Activated CD4-positive, alpha-beta T cell treated with anti-CD3 and anti-CD28 coated beads for 36 hours (primary cell): ENCODE results near the gene CLCN5. TPM values are rescaled to one million over a fixed set of nuclear protein-coding genes. Genes with fewer than 3 reads are reported as not detected.
A peak's percentile ranks its signal among the peaks of the same experiment; 100 is the strongest.

Source experiments
- ATAC-seq: fragments of 200-7000 bp; cut with Tn5 transposase; one replicate; pipeline ENCODE4 v1.10.0; 2021; ENCODE audit warnings: mild to moderate bottlenecking, moderate library complexity
- CTCF ChIA-PET: fragments of 350-600 bp; sonication (Branson Sonifier 250); formaldehyde crosslinking; loops from one replicate; lab custom pipeline; 2021; ENCODE audit warnings: antibody characterized with exemption; lab: Charles Lee
- POLR2A ChIA-PET: fragments of 350-600 bp; sonication (Branson Sonifier 250); formaldehyde crosslinking; loops from one replicate; lab custom pipeline; 2021; ENCODE audit warnings: antibody characterized with exemption, inconsistent platforms; lab: Charles Lee
- DNase-seq: peaks from one replicate; pipeline ENCODE4 v3.0.0-alpha.2; 2020
- H3K27ac Mint-ChIP-seq: one replicate; pipeline ENCODE4 v1.8.0; 2021; ENCODE audit warnings: mixed read lengths
- H3K27me3 Mint-ChIP-seq: one replicate; pipeline ENCODE4 v1.8.0; 2021; ENCODE audit warnings: mixed read lengths
- H3K36me3 Mint-ChIP-seq: one replicate; pipeline ENCODE4 v1.8.0; 2021; ENCODE audit warnings: low read depth, mixed read lengths
- H3K4me1 Mint-ChIP-seq: one replicate; pipeline ENCODE4 v1.8.0; 2021; ENCODE audit warnings: mixed read lengths
- H3K4me3 Mint-ChIP-seq: one replicate; pipeline ENCODE4 v1.8.0; 2021; ENCODE audit warnings: mild to moderate bottlenecking, moderate library complexity, mixed read lengths
- H3K9me3 Mint-ChIP-seq: one replicate; pipeline ENCODE4 v1.8.0; 2021; ENCODE audit warnings: low read depth, mixed read lengths
- intact Hi-C, 2 experiments: fragments of 100-400 bp; cut with DNase I in 1 of 2; cut with micrococcal nuclease in 1 of 2; formaldehyde crosslinking; loops; one replicate each; pipeline versions ENCODE4 v1.14.2 to v1.15.1; 2022 to 2024; cut with DNase I, micrococcal nuclease
- total RNA-seq, 2 experiments: library from RNA; stranded (reverse); gene quantifications; one replicate each; pipeline ENCODE4 v1.2.3, GENCODE V29; 2021

CLCN5 gene
- total RNA-seq, 2 experiments from 2014 or later, result 2.6 to 3.2 TPM

DNA sequence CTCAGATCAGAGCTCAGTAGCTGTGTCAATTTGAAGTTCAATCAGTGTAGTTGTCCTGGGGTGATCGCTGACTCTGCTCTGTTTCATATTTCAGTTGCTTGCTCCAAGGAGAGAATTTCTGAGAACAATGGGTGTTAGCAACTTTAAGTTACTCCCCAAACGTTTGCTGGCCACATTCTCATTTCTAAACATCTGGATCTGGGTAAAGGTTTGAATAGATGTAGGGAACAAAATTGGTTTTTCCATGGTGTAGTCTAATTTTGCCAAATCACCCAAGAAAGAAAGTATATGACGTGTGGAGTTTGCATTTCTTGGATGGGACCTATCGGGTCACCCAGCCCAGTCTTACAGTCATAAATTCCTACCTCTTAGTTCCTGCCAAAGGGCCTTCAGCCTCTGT is 174.7 kb downstream of the CLCN5 start:
- no peak overlapping the region for H3K27ac Mint-ChIP-seq
- H3K27me3 Mint-ChIP-seq, result no peaks in the 10 kb centered on the region
- no peaks in the 10 kb centered on the region for H3K9me3 Mint-ChIP-seq
- ChIA-PET CTCF (no interaction called here), POLR2A (no interaction called here)
- intact Hi-C loops, result no loop called here
- ATAC-seq (no peak), DNase-seq (no peak)
- H3K36me3 Mint-ChIP-seq, result no peaks in the 10 kb centered on the region
- H3K4me3 Mint-ChIP-seq, result no peak overlapping the region
- no peaks in the 10 kb centered on the region for H3K4me1 Mint-ChIP-seq

DNA sequence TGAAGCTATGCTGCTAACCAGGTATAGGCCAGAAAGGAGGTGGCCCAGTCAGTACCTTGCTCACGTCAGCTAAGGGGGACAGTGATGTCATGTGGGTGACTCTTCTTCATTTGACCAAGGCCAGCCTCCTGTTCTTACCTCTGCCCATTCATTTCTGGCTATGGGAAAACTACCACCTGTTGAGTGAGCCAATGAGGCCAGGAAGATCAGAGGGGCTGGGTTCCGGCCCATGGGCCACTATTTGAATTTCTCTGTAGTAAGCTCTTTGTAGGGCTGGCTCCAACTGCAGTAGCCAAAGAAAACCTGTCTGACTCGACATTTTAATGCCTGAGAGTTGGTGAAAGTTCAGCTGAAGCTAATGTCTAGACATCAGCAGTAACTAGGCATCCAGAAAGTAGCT is 175.8 kb downstream of the CLCN5 start:
- ChIA-PET POLR2A (no interaction called here), CTCF (interaction anchor here (0.8 kb wide), 1 partner anchor 474 kb away, joined by 3 read pairs; no protein-coding TSS in a partner anchor)
- peaks cover 2% of the 10 kb centered on the region for H3K4me1 Mint-ChIP-seq
- ATAC-seq (no peak), DNase-seq (no peak)
- intact Hi-C loops, result no loop called here
- H3K27ac Mint-ChIP-seq, result no peak overlapping the region
- H3K27me3 Mint-ChIP-seq, result no peaks in the 10 kb centered on the region
- H3K4me3 Mint-ChIP-seq, result no peak overlapping the region
- no peaks in the 10 kb centered on the region for H3K9me3 Mint-ChIP-seq
- H3K36me3 Mint-ChIP-seq, result no peaks in the 10 kb centered on the region

DNA sequence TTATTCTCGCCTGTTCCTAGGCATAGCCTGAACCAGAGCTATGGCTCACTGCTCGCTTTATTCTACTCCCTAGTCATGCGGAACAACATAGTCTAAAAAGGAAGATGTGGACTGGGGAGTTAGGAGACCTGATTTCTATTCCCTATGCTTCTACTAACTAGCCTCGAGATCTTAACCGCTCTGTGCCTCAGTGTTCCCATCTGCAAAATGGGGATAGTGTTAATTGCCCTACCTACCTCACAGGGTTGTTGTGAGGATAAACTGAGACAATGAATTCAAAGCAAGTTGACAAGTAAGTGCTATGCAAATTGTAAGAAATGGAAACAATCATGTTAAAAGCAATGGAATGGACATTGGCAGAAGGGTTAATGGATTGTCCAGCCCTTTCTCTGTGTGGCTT is 176.4 kb downstream of the CLCN5 start:
- DNase-seq, result no peak
- H3K9me3 Mint-ChIP-seq, result no peaks in the 10 kb centered on the region
- H3K27ac Mint-ChIP-seq, result no peak overlapping the region
- ATAC-seq, result no peak
- H3K27me3 Mint-ChIP-seq, result no peaks in the 10 kb centered on the region
- peaks cover 2% of the 10 kb centered on the region for H3K4me1 Mint-ChIP-seq
- ChIA-PET POLR2A (no interaction called here), CTCF (interaction anchor here (0.7 kb wide), 1 partner anchor 329 kb away, joined by 3 read pairs; no protein-coding TSS in a partner anchor)
- H3K4me3 Mint-ChIP-seq, result no peak overlapping the region
- intact Hi-C loops, result no loop called here
- H3K36me3 Mint-ChIP-seq, result no peaks in the 10 kb centered on the region

DNA sequence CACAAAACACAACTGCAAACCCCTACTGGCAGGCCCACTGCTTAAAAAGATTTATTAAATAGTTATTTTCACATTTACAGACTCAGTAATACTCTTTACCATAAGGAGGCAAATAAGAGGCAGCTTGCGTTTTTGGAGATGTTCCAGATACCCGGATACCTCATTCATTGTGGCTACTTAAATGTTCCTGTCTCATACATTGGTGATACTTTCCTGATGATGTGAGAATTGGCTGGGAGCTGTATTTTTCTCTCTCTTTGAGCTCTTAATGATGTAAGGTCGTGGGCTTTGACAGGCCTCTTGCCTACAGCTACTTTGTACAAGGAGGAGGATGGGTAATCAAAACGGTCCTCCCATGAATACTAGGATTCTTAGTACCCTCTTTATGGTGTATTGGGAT is 176.9 kb downstream of the CLCN5 start:
- POLR2A ChIA-PET, result no interaction called here
- no peaks in the 10 kb centered on the region for H3K9me3 Mint-ChIP-seq
- CTCF ChIA-PET, result interaction anchor here (0.7 kb wide), 1 partner anchor 328 kb away, joined by 3 read pairs; no protein-coding TSS in a partner anchor

DNA sequence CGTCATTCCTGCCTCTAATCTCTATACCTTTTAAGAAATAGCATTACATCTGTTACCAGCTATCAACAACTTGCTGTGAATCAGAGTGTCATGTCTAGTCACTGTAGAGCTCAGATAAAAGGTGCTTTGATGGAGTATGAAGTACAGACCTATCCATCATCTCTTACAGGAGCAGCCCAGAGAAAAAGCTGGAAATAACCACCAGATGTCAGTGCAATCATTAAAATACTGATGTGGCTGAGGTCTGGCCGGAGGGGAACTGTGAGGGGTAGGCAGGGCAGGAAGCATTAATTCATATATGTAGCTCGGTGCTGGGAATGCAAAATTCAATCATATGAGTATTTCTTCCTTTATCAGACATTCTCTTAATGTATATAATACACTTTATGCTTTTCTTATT is 177.8 kb downstream of the CLCN5 start:
- ChIA-PET POLR2A (no interaction called here), CTCF (interaction anchor here (0.8 kb wide), 1 partner anchor 484 kb away, joined by 3 read pairs; no protein-coding TSS in a partner anchor)
- Mint-ChIP-seq H3K9me3 (no peaks in the 10 kb centered on the region), H3K27me3 (no peaks in the 10 kb centered on the region), H3K36me3 (no peaks in the 10 kb centered on the region), H3K27ac (no peak overlapping the region), H3K4me3 (no peak overlapping the region), H3K4me1 (peaks cover 2% of the 10 kb centered on the region)
- peak; percentile 4 for DNase-seq
- intact Hi-C loops, result loop anchor here (5.0 to 10.0 kb wide), 2 partner anchors 477 to 485 kb away; no protein-coding TSS in a partner anchor
- no peak for ATAC-seq

More for the DNA sequence above, 176.9 kb downstream of the CLCN5 start:
- Mint-ChIP-seq H3K27ac (no peak overlapping the region), H3K27me3 (no peaks in the 10 kb centered on the region), H3K4me3 (no peak overlapping the region), H3K4me1 (peaks cover 2% of the 10 kb centered on the region), H3K36me3 (no peaks in the 10 kb centered on the region)
- DNase-seq (no peak), ATAC-seq (no peak)
- intact Hi-C loops, result no loop called here

DNA sequence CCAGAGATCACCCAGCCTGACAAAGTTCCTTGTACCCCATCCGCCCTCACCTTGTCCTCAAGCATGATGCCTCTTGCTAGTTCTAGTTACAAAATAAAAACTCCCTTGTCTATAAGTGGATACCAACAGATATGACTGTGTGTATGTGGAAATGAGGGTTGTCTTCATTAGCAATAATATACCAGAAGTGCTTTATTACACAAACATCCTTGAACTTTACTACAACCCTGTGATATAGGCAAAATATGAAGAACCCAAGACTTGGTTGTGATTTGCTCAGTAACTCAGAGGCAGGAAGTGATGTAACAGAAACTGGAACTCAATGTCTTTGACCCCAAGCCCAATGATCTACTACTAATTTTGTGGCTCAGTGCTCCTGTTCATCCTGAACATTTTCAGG is 180.8 kb downstream of the CLCN5 start:
- Mint-ChIP-seq H3K9me3 (no peaks in the 10 kb centered on the region), H3K4me1 (peaks cover 2% of the 10 kb centered on the region), H3K27me3 (no peaks in the 10 kb centered on the region), H3K27ac (no peak overlapping the region), H3K4me3 (no peak overlapping the region), H3K36me3 (no peaks in the 10 kb centered on the region)
- POLR2A ChIA-PET, result no interaction called here
- ATAC-seq (no peak), DNase-seq (no peak)
- intact Hi-C loops, result loop anchor here (5.0 to 10.0 kb wide), 2 partner anchors 474 to 482 kb away; no protein-coding TSS in a partner anchor
- CTCF ChIA-PET, result no interaction called here

DNA sequence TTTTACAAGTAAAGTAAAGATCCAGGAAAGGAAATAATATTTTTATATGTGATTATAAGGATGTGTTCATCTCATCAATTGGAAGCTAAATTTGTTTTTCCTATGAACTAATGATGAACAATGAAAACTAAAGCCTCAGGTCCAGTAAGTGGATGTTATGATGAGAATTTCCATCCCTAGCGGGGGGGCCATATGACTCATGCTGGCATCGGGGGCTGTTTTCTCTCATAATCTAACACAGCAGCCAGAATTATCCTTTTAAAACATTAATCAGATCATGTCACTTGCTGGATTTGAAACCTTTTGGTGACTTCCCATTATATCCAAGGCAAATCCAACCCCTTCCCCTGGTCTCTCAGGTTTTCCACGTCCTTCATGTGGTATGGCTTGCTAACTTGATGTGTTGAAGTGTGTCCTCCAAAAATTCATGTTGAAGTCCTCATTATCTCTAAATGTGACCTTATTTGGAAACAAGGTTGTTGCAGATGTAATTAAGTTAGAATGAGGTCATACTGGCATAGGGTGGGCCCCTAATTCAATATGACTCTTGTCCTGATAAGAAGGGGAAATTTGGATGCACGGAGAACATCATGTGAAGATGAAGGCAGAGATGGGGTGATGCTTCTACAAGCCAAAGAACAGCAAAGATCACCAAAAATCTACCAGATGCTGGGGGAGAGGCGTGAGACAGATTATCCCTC is 181.6 kb downstream of the CLCN5 start:
- Mint-ChIP-seq H3K36me3 (no peaks in the 10 kb centered on the region), H3K4me3 (no peak overlapping the region), H3K4me1 (peaks cover 2% of the 10 kb centered on the region), H3K9me3 (no peaks in the 10 kb centered on the region), H3K27me3 (no peaks in the 10 kb centered on the region), H3K27ac (no peak overlapping the region)
- ATAC-seq, result no peak
- CTCF ChIA-PET, result no interaction called here
- DNase-seq, result no peak
- POLR2A ChIA-PET, result no interaction called here
- intact Hi-C loops, result loop anchor here (5.0 to 10.0 kb wide), 2 partner anchors 473 to 481 kb away; no protein-coding TSS in a partner anchor

DNA sequence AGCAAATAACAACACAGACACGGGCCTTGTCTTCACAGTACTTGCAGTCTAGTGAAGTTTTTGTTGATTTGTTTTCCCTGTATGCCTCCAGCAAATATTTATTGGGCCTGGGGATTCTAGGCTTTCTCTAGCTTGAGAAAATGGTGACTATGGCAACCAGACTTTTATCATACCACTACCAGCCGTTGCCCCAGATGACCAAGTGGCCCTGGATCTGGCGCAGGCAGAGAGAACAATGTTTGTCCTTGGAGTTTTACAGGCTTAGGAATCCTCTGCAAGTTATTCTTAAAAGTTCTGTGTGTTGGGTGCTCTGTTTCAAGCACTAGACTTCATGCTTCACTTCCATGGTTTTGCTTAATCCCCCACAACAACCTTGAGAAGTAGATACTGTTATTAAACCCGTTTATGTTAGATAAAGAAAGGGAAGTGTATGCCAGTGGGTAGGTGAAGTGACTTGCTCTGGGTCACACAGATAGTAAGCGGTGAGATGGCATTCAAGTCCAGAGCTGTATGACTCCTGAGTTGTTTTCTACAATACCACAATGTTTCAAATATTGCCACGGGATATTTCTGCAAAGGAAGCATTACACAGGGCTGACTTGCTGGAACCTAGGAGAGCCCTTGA is 183.8 kb downstream of the CLCN5 start:
- Mint-ChIP-seq H3K9me3 (no peaks in the 10 kb centered on the region), H3K27me3 (no peaks in the 10 kb centered on the region), H3K4me1 (peaks cover 2% of the 10 kb centered on the region), H3K27ac (no peak overlapping the region), H3K36me3 (no peaks in the 10 kb centered on the region), H3K4me3 (no peak overlapping the region)
- ChIA-PET CTCF (no interaction called here), POLR2A (no interaction called here)
- DNase-seq (no peak), ATAC-seq (no peak)
- intact Hi-C loops, result loop anchor here in 1 of 2 experiments (10.0 kb wide), 1 partner anchor 479 kb away; no protein-coding TSS in a partner anchor

DNA sequence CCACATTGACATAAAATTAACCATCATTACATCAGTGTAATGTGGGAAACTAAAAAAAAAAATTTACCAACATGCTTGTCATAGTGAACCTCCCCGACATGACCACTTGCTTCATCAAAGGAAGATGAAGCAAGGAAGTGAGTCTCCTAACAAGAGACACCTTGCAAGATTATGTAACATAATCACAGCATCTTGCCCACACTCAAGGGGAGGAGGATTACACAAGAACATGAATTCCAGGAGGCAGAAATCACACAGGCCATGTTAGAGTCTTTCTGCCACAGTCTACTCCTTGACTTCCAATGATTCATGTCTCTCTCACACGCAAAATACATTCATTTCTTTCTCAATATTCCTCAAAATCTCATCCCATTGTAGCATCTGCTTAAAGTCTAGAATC is 185.1 kb downstream of the CLCN5 start:
- Mint-ChIP-seq H3K4me3 (no peak overlapping the region), H3K27me3 (no peaks in the 10 kb centered on the region), H3K9me3 (no peaks in the 10 kb centered on the region), H3K4me1 (peaks cover 2% of the 10 kb centered on the region), H3K27ac (no peak overlapping the region), H3K36me3 (no peaks in the 10 kb centered on the region)
- no peak for DNase-seq
- ATAC-seq, result no peak
- POLR2A ChIA-PET, result no interaction called here
- intact Hi-C loops, result loop anchor here in 1 of 2 experiments (10.0 kb wide), 1 partner anchor 477 kb away; no protein-coding TSS in a partner anchor
- CTCF ChIA-PET, result no interaction called here

DNA sequence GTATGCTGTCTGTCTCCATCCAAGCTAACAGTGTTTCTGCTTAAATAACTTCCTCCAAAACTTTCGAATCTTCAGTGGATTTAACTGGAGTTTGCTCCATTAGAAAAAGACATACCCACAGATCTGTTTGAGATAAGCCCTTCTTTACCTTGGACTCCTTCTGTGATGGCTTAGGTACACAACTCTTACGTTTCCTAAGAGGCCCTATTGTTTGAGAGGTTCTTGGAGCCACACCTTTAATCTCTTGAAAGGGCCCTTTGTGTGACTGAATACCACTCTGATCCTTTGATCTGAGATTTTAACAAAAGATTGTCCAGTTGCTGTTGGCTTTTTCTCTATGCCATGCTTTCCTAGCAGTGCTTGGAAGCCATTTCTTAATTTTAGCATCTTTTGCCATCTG is 185.9 kb downstream of the CLCN5 start:
- ChIA-PET CTCF (no interaction called here), POLR2A (no interaction called here)

DNA sequence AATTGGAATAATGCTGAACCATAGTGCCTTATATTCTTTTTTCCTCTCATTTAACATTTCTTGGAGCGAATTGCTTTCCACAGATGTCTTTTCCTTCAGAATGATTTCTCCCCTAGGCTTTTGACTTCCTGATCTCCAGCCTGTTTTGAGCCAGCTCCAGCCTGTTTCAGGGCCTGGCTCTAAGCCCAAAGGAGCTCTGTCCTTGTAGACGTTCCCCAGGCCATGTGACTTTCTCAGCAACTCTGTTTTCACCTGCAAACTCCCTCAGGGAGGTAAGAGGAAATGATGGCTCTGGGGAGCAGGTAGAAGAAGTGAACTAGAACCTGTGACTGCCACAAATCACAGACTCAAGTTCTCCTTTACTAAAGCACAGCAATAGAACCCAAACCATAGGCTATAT is 189.3 kb downstream of the CLCN5 start:
- Mint-ChIP-seq H3K4me3 (no peak overlapping the region), H3K9me3 (no peaks in the 10 kb centered on the region), H3K27ac (no peak overlapping the region), H3K27me3 (no peaks in the 10 kb centered on the region), H3K4me1 (no peaks in the 10 kb centered on the region), H3K36me3 (no peaks in the 10 kb centered on the region)
- ATAC-seq (no peak), DNase-seq (no peak)
- ChIA-PET POLR2A (no interaction called here), CTCF (interaction anchor here (0.7 to 0.8 kb wide), 2 partner anchors 11 to 192 kb away, joined by 3 read pairs; no protein-coding TSS in a partner anchor)
- intact Hi-C loops, result no loop called here

More for the DNA sequence above, 185.9 kb downstream of the CLCN5 start:
- H3K4me3 Mint-ChIP-seq, result no peak overlapping the region
- H3K36me3 Mint-ChIP-seq, result no peaks in the 10 kb centered on the region
- no peaks in the 10 kb centered on the region for H3K4me1 Mint-ChIP-seq
- H3K27me3 Mint-ChIP-seq, result no peaks in the 10 kb centered on the region
- ATAC-seq (no peak), DNase-seq (no peak)
- H3K9me3 Mint-ChIP-seq, result no peaks in the 10 kb centered on the region
- intact Hi-C loops, result loop anchor here in 1 of 2 experiments (10.0 kb wide), 1 partner anchor 477 kb away; no protein-coding TSS in a partner anchor
- no peak overlapping the region for H3K27ac Mint-ChIP-seq
